ENCODE results near the gene MESD. TPM values are rescaled to one million over a fixed set of nuclear protein-coding genes. Genes with fewer than 3 reads are reported as not detected.

The MESD gene
- total RNA-seq, 1 experiment from 2014 or later = 28.2 TPM

GRCh38 chr15:80969316-80969715, 20.3 kb downstream of the MESD start:
- ChIA-PET POLR2A (no interaction called here), CTCF (interaction anchor here (0.5 to 1.2 kb wide), 3 partner anchors 181 to 193 kb away, joined by 4 to 8 read pairs (median 5); partner anchors contain the start of gene CEMIP)
- DNase-seq (ENCODE audit: low read depth, low spot score) = no peak
- intact Hi-C loops (cut with micrococcal nuclease; ENCODE audit: unreplicated experiment) (no loop called here), in situ Hi-C loops (cut with HindIII; ENCODE audit: low pct_unique_long_range_greater_than_20kb, low sequenced_read_pairs) (no loop called here)
- no peaks in the 10 kb centered on the region for H3K4me1 ChIP-seq (ENCODE audit: control insufficient read depth, insufficient read depth, low read length)
- H3K9me3 ChIP-seq (ENCODE audit: control insufficient read depth, insufficient read depth, low read depth, low read length) = no peaks in the 10 kb centered on the region
- H3K4me3 ChIP-seq (ENCODE audit: low read depth in 2 of 2, low read length in 2 of 2) = no peak overlapping the region
- H3K27ac ChIP-seq (ENCODE audit: low read length) = no peak overlapping the region
- H3K36me3 ChIP-seq (ENCODE audit: control insufficient read depth, insufficient read depth, low read length) = no peaks in the 10 kb centered on the region
- BruUV-seq (replicated peaks) = no TSS peak
- H3K27me3 ChIP-seq (ENCODE audit: control insufficient read depth, insufficient read depth, low read length) = no peaks in the 10 kb centered on the region
- TF ChIP-seq POLR2AphosphoS5 (IDR thresholded peaks at IDR 0.05; ENCODE audit: low read depth, low read length) (no peak), TCF7L2 (IDR thresholded peaks at IDR 0.05; ENCODE audit: low read depth, low read length) (no peak), REST (IDR thresholded peaks at IDR 0.05; ENCODE audit: insufficient read depth in 1 of 2, low read depth in 2 of 2, low read length in 1 of 2) (no peak), CTCF (IDR thresholded peaks at IDR 0.05) (no peak), SIN3A (IDR thresholded peaks at IDR 0.05; ENCODE audit: borderline replicate concordance, insufficient read depth, low read depth, low read length) (no peak)
- ATAC-seq = no peak

GRCh38 chr15:80967991-80968510, 21.6 kb downstream of the MESD start:
- DNase-seq (ENCODE audit: low read depth, low spot score) (no peak), ATAC-seq (no peak)
- no peak overlapping the region for H3K27ac ChIP-seq (ENCODE audit: low read length)
- no peak for TF ChIP-seq REST (IDR thresholded peaks at IDR 0.05; ENCODE audit: insufficient read depth in 1 of 2, low read depth in 2 of 2, low read length in 1 of 2)
- TF ChIP-seq CTCF (IDR thresholded peaks at IDR 0.05) = no peak
- no peak for TF ChIP-seq SIN3A (IDR thresholded peaks at IDR 0.05; ENCODE audit: borderline replicate concordance, insufficient read depth, low read depth, low read length)
- no peak for TF ChIP-seq TCF7L2 (IDR thresholded peaks at IDR 0.05; ENCODE audit: low read depth, low read length)
- no peak for TF ChIP-seq POLR2AphosphoS5 (IDR thresholded peaks at IDR 0.05; ENCODE audit: low read depth, low read length)
- ChIA-PET CTCF (no interaction called here), POLR2A (no interaction called here)
- no peaks in the 10 kb centered on the region for H3K36me3 ChIP-seq (ENCODE audit: control insufficient read depth, insufficient read depth, low read length)
- H3K9me3 ChIP-seq (ENCODE audit: control insufficient read depth, insufficient read depth, low read depth, low read length) = no peaks in the 10 kb centered on the region
- H3K27me3 ChIP-seq (ENCODE audit: control insufficient read depth, insufficient read depth, low read length) = no peaks in the 10 kb centered on the region
- in situ Hi-C loops (cut with HindIII; ENCODE audit: low pct_unique_long_range_greater_than_20kb, low sequenced_read_pairs) = no loop called here
- intact Hi-C loops (cut with micrococcal nuclease; ENCODE audit: unreplicated experiment) = no loop called here
- no TSS peak for BruUV-seq (replicated peaks)
- H3K4me3 ChIP-seq (ENCODE audit: low read depth in 2 of 2, low read length in 2 of 2) = no peak overlapping the region
- H3K4me1 ChIP-seq (ENCODE audit: control insufficient read depth, insufficient read depth, low read length) = no peaks in the 10 kb centered on the region
